ENCODE measurements around the gene CFB.
"Not testable (repeated sequence)": the region's sequence is repeated elsewhere in the genome, so short reads cannot be mapped to it uniquely, and the experiment has no call there.

The CFB gene

GRCh38 chr6:31915351-31915750, 30.5 kb upstream of the CFB start:
- no peak for DNase-seq

- DNase-seq = no peak
These were observed 30.1 kb upstream of the CFB start for GRCh38 chr6:31915756-31916155.

DNA sequence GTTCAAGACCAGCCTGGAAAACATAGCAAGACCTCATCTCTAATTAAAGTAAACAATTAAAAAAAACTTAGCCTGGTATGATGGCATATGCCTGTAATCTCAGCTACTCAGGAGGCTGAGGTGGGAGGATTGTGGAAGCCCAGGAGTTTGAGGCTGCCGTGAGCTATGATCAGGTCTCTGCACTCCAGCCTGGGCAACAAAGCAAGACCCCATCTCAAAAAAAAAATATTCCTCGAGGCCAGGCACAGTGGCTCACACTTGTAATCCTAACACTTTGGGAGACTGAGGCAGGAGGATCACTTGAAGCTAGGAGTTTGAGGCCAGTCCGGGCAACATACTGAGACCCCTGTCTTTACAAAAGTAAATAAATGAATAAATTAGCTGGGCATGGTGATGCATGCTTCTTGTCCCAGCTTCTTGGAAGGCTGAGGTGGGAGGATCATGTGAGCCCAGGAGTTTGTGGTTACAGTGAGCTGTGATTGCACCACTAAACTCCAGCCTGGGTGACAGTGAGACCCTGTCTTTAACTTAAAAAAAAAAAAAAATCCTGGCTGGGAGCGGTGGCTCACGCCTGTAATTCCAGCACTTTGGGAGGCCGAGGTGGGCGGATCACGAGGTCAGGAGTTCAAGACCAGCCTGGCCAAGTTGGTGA, 27.7 kb upstream of the CFB start:
- DNase-seq = no peak

DNA sequence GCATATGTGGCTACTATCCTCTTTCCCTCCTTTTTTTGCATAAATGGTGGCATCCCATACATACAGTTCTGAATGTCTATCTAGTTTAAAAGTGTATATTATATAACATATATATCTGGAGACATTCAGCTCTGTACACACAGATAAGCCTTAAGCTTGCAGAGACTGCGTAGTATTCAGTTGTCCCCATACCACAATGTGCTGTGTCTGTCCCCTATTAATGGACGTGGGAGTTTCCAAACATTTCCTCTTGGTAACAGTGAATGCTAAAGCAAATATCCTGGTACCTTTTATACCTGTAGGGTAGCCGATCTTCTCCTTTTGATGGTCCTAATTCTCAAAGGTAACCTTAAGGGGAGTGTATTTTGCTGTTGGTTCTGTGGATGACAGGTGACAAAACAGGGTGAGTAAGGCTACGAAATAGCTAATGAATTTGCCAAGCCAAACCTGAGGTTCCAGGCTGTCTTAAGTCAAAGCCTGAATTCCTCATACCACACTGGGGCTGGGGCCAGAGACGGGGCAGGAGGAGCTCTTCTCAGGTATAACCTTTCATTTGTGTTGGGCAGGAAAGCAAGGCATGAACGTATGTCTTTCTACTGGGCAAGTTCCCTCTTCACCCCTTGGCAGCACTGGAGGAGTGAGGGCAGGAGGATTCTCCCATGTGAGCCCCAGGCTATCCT, 26.1 kb upstream of the CFB start:
- DNase-seq = no peak

DNA sequence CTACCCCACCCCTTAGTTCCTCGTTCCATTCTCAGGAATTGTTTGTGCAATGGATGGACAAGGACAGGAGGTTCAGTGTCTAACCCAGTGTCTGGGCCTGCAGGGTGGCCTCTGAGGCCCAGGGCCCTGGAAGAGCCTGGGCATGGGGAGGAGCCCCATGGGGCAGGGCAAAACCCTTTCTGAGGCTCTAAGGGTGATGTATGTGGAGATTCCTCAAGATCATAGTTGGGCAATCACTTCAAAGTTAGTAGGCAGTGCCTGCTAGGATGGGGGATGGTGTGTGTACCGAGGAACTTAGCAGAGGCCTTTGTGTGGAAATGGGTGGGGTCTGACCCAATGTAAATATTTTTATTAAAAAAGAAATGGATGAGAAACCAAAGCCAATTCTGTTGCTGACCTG, 25.1 kb upstream of the CFB start:
- no peak for DNase-seq

- no peak for DNase-seq
These were observed 23.0 kb upstream of the CFB start for GRCh38 chr6:31922942-31923341.

DNA sequence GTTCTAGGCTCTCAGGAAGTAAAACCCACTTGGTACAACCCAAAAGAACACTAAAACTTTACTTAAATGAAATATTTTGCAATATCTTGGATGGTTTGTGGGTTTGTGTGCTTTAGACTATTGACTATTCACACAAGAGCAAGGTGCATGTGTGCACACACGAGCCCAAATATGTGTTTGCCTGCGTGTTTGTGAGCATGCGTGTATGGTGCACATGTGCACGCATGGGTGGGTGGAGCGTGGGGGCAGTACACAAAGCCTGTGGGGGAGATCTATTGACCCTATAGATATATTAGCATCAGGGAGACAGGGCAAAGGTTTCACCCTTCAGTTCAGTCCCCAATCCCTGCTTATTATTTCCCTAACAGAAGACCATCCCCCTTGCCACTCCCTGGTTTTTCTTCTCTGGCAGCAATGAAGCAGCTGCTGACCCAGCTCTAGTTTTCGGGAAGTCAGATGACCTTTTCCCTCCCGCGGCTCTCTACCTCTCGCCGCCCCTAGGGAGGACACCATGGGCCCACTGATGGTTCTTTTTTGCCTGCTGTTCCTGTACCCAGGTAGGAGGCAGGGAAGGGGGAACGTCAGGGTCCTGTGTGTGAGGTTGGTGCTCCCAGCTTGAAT, 18.5 kb upstream of the CFB start, which contains the start of gene C2:
TSS of gene C2 (plus strand) at position 476 of the 621 bp plus-strand sequence. CDS start at position 512, 36 bp downstream.
- no peak for DNase-seq

DNA sequence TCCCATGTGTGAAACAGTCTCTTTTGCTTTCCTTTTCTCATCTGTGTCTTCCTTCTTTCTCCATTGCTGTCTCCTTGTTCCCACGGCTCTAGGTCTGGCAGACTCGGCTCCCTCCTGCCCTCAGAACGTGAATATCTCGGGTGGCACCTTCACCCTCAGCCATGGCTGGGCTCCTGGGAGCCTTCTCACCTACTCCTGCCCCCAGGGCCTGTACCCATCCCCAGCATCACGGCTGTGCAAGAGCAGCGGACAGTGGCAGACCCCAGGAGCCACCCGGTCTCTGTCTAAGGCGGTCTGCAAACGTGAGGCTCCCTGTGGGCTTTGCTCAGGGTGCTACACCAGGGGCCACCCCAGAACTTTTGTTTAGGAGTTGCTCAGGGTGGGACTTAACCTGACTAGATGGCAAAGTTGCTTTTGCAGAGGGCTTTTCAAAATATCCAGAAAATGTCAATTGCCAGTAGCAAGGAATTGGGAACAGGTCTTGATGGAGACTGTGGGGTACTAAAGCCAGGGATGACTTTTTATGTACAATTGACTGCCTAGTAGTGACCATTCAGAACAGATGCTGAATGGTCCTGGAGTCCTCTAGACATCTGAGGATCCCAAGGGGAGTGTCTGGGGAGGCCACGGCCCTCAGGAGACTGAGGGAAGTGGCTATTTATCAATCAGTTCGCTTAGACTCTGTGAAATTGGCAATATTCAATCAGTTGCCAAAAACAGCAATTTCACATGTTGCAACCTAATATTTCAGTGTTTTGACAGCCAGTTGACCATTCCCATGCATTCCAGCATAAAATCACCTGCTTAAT, 17.8 kb upstream of the CFB start:
- no peak for DNase-seq

DNA sequence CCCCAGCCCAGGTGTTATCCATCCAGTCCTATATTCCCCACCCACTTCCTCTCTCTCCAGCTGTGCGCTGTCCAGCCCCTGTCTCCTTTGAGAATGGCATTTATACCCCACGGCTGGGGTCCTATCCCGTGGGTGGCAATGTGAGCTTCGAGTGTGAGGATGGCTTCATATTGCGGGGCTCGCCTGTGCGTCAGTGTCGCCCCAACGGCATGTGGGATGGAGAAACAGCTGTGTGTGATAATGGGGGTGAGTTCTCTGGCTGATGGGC, 17.3 kb upstream of the CFB start:
- DNase-seq = no peak

- no peak for DNase-seq
These were observed 14.9 kb upstream of the CFB start for GRCh38 chr6:31930962-31931361.

DNA sequence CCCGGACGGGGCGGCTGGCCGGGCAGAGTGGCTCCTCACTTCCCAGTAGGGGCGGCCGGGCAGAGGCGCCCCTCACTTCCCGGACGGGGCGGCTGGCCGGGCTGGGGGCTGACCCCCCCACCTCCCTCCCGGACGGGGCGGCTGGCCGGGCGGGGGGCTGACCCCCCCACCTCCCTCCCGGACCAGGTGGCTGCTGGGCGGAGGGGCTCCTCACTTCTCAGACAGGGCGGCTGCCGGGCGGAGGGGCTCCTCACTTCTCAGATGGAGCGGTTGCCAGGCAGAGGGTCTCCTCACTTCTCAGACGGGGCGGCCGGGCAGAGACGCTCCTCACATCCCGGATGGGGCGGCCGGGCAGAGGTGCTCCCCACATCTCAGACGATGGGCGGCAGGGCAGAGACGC, 13.8 kb upstream of the CFB start:
- not testable (repeated sequence) for DNase-seq

- no peak for DNase-seq
These were observed 12.4 kb upstream of the CFB start for GRCh38 chr6:31933537-31933936.

DNA sequence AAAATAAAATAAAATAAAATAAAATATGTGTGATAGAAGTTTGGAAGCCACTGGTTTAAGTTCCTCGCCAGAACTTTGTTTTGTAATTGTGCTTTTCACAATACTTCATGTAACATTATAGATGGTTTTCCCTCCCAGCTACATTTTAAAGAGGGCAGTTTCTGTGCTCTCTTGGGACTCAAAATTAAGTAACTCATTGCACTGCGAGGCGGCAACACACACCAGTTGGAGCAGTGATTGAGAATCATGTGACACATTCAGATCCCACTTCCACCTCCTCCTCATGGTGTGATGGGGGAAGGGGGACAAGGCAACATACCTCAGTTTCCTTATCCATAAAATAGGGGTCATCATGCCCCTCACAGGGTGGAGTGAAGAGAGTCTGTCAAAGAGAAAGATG, 10.9 kb upstream of the CFB start:
- DNase-seq = no peak

DNA sequence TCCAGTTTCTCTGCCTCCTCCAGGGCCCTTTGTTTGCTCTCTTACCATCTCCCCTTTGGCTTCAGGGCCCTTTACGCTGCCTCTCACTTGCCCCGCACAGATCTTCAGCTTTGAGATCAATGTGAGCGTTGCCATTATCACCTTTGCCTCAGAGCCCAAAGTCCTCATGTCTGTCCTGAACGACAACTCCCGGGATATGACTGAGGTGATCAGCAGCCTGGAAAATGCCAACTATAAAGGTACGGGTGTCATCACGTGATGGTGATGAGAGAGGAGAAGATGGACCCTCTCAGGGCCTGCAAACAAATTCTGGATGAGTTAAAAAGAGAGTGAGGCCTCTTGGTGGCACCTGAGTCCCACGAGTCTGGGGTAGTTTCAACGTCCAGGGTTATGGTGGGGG, 10.1 kb upstream of the CFB start:
- no peak for DNase-seq

DNA sequence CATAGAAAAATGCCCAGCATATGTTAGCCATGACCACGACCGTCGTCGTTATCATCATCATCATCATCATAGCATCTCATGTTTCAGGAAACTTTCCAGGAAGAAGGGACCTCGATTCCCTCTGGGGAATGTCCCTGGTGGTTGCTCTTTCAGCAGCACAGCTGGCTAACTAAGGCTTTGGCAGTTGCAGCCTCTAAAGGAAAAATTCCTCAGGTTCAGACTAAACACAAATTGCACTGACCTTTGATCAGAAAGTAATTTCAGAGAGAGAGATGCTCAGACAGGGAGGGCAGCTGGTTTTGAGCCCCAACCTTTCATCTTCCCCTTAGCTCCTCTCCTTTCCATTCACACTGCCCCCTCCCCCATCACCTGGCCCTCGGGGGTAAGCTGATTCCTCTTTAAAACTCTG, 5.6 kb upstream of the CFB start:
- no peak for DNase-seq

- DNase-seq = no peak
These were observed 2.2 kb upstream of the CFB start for GRCh38 chr6:31943742-31944141.

GRCh38 chr6:31945154-31945506, 765 bp upstream of the CFB start:
- DNase-seq = no peak

- no peak for DNase-seq
These were observed 533 bp downstream of the CFB start for GRCh38 chr6:31946370-31946885.

- DNase-seq = no peak
These were observed 1.3 kb downstream of the CFB start for GRCh38 chr6:31947070-31947675.

- no peak for DNase-seq
These were observed 2.0 kb downstream of the CFB start for GRCh38 chr6:31947864-31948263.

DNA sequence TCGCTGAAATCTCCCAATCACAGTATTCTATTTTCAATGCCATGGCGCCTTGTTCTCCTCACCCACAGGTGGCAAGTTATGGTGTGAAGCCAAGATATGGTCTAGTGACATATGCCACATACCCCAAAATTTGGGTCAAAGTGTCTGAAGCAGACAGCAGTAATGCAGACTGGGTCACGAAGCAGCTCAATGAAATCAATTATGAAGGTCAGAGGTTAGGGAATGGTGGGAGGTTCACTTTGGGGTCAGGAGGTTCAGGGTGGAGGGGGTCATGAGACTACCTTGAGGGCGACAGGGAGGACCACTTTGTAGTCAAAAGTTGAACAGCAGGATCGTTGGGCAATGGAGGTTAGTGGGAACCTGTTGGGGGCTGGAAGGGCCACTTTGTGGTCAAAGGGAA, 2.4 kb downstream of the CFB start:
- no peak for DNase-seq

DNA sequence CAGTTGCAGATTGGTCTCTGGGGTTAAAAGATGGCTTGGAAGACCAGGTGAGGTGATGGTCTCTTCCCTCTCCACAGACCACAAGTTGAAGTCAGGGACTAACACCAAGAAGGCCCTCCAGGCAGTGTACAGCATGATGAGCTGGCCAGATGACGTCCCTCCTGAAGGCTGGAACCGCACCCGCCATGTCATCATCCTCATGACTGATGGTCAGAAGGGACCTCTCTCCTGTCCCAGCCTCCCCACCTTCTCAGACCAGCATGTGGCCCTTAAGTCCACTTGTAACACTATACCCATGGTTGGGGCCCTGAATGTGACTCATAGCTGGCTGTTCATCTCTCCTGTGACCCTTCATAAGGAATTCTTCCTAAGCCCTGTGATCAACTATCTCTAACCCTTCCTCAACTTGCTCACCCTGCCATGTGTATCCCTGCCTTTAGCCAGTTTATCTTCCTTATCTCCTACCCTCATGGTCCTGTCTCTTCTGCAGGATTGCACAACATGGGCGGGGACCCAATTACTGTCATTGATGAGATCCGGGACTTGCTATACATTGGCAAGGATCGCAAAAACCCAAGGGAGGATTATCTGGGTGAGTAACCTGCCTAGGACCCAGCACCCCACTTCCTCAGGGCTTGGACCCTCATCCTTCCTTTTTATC, 3.0 kb downstream of the CFB start:
- DNase-seq = no peak
